Measurements from ENCODE around the gene SPATC1L. TPM values are rescaled to one million over a fixed set of nuclear protein-coding genes. Genes with fewer than 3 reads are reported as not detected.

SPATC1L gene
- total RNA-seq, 4 donors from 2014 or later = 1.5 to 11.9 (median 3.0) TPM

GRCh38 chr21:46139686-46140085 is 44.6 kb downstream of the SPATC1L start:
- TF ChIP-seq CTCF (IDR thresholded peaks at IDR 0.05 in 4 of 5, conservative IDR thresholded peaks at IDR 0.05 in 1 of 5) = no peak
- TF ChIP-seq POLR2A (IDR thresholded peaks at IDR 0.05) = no peak
- Histone ChIP-seq H3K27ac (no peak overlapping the region), H3K9me3 (no peaks in the 10 kb centered on the region), H3K27me3 (no peaks in the 10 kb centered on the region), H3K4me3 (no peak overlapping the region), H3K36me3 (no peaks in the 10 kb centered on the region), H3K4me1 (no peaks in the 10 kb centered on the region)
- ATAC-seq = no peak
- in situ Hi-C loops (cut with MboI; ENCODE audit: low sequenced_read_pairs in 4 of 4) = no loop called here
- intact Hi-C loops (cut with DNase I; ENCODE audit: low total_unique reads) = loop anchor here (5.0 kb wide), 2 partner anchors 148 to 183 kb away; partner anchors contain the start of genes C21orf58, MCM3AP, PCNT and YBEY
- DNase-seq = no peak

- Histone ChIP-seq H3K4me1 (no peaks in the 10 kb centered on the region), H3K4me3 (no peak overlapping the region), H3K27ac (no peak overlapping the region), H3K36me3 (no peaks in the 10 kb centered on the region), H3K9me3 (no peaks in the 10 kb centered on the region), H3K27me3 (no peaks in the 10 kb centered on the region)
- no peak for DNase-seq
- TF ChIP-seq CTCF (IDR thresholded peaks at IDR 0.05 in 4 of 5, conservative IDR thresholded peaks at IDR 0.05 in 1 of 5) = no peak
- no peak for TF ChIP-seq POLR2A (IDR thresholded peaks at IDR 0.05)
- in situ Hi-C loops (cut with MboI; ENCODE audit: low sequenced_read_pairs in 4 of 4) = no loop called here
- ATAC-seq = no peak
- intact Hi-C loops (cut with DNase I; ENCODE audit: low total_unique reads) = no loop called here
These were observed 45.8 kb downstream of the SPATC1L start for GRCh38 chr21:46138383-46138970.

- TF ChIP-seq POLR2A (IDR thresholded peaks at IDR 0.05) (no peak), CTCF (IDR thresholded peaks at IDR 0.05 in 4 of 5, conservative IDR thresholded peaks at IDR 0.05 in 1 of 5) (no peak)
- intact Hi-C loops (cut with DNase I; ENCODE audit: low total_unique reads) = no loop called here
- Histone ChIP-seq H3K36me3 (no peaks in the 10 kb centered on the region), H3K4me1 (no peaks in the 10 kb centered on the region), H3K27ac (no peak overlapping the region), H3K4me3 (no peak overlapping the region), H3K27me3 (no peaks in the 10 kb centered on the region), H3K9me3 (no peaks in the 10 kb centered on the region)
- ATAC-seq (no peak), DNase-seq (no peak)
- in situ Hi-C loops (cut with MboI; ENCODE audit: low sequenced_read_pairs in 4 of 4) = no loop called here
These were observed 46.4 kb downstream of the SPATC1L start for GRCh38 chr21:46137908-46138307.

GRCh38 chr21:46136739-46137349 is 47.4 kb downstream of the SPATC1L start:
- no peak for ATAC-seq
- intact Hi-C loops (cut with DNase I; ENCODE audit: low total_unique reads) = no loop called here

More at GRCh38 chr21:46136739-46137349, 47.4 kb downstream of the SPATC1L start:
- Histone ChIP-seq H3K9me3 (no peaks in the 10 kb centered on the region), H3K4me1 (no peaks in the 10 kb centered on the region), H3K27ac (no peak overlapping the region), H3K36me3 (no peaks in the 10 kb centered on the region), H3K4me3 (no peak overlapping the region), H3K27me3 (no peaks in the 10 kb centered on the region)
- in situ Hi-C loops (cut with MboI; ENCODE audit: low sequenced_read_pairs in 4 of 4) = no loop called here
- TF ChIP-seq CTCF (IDR thresholded peaks at IDR 0.05 in 4 of 5, conservative IDR thresholded peaks at IDR 0.05 in 1 of 5) (no peak), POLR2A (IDR thresholded peaks at IDR 0.05) (no peak)
- DNase-seq = no peak

Measured in gastrocnemius medialis (tissue), 4 donors.